Natural killer cell (primary cell): ENCODE results near the gene CNR2. TPM values are rescaled to one million over a fixed set of nuclear protein-coding genes. Genes with fewer than 3 reads are reported as not detected.

Experiments used
- ATAC-seq, 3 donors: fragments of 150-1000 bp in 2 of 3; fragments of 200-7000 bp in 1 of 3; cut with Tn5 transposase; 1 replicate in 1 of 3; 2 replicates in 2 of 3; pipeline ENCODE4 v1.10.0; 2021; ENCODE audit warnings: mild to moderate bottlenecking in 2 of 3, moderate library complexity in 2 of 3
- DNase-seq, 2 donors: peaks; one replicate each; pipeline versions ENCODE4 v3.0.0 to v3.0.0-alpha.2; 2013 to 2021; ENCODE audit warnings: mixed read lengths in 1 of 2
- H3K27ac ChIP-seq: one replicate; pipeline ENCODE4 v1.5.1; 2013; ENCODE audit warnings: mild to moderate bottlenecking, low read length
- H3K27me3 ChIP-seq: one replicate; pipeline ENCODE4 v1.6.1; 2013; ENCODE audit warnings: low read length; ENCODE audit not compliant: control insufficient read depth, insufficient read depth
- H3K36me3 ChIP-seq: one replicate; pipeline ENCODE4 v1.6.1; 2013; ENCODE audit warnings: low read length; ENCODE audit not compliant: control insufficient read depth, insufficient read depth
- H3K4me1 ChIP-seq: one replicate; pipeline ENCODE4 v1.6.1; 2013; ENCODE audit warnings: low read length; ENCODE audit not compliant: control insufficient read depth, insufficient read depth
- H3K4me3 ChIP-seq: one replicate; pipeline ENCODE4 v1.5.1; 2013; ENCODE audit warnings: low read length
- H3K9me3 ChIP-seq: one replicate; pipeline ENCODE4 v1.6.1; 2013; ENCODE audit warnings: low read length; ENCODE audit not compliant: control insufficient read depth, insufficient read depth
- H3K27ac Mint-ChIP-seq, 2 donors: one replicate each; pipeline ENCODE4 v1.8.0; 2022; ENCODE audit warnings: mild to moderate bottlenecking in 2 of 2, mixed read lengths in 2 of 2, moderate library complexity in 1 of 2
- H3K27me3 Mint-ChIP-seq, 2 donors: one replicate each; pipeline ENCODE4 v1.8.0; 2022; ENCODE audit warnings: low read depth in 2 of 2, mixed read lengths in 2 of 2
- H3K36me3 Mint-ChIP-seq: one replicate; pipeline ENCODE4 v1.8.0; 2022; ENCODE audit warnings: mixed read lengths
- H3K4me1 Mint-ChIP-seq, 2 donors: one replicate each; pipeline ENCODE4 v1.8.0; 2022; ENCODE audit warnings: mixed read lengths in 2 of 2
- H3K4me3 Mint-ChIP-seq: one replicate; pipeline ENCODE4 v1.8.0; 2022; ENCODE audit warnings: mild to moderate bottlenecking, moderate library complexity, mixed read lengths
- H3K9me3 Mint-ChIP-seq, 2 donors: one replicate each; pipeline ENCODE4 v1.8.0; 2022; ENCODE audit warnings: mixed read lengths in 2 of 2
- CTCF ChIP-seq: fragments of 200-600 bp; IDR thresholded peaks from one replicate; pipeline ENCODE4 v1.8.0; 2022; ENCODE audit warnings: antibody characterized with exemption
- WGBS: methylation state at CpG from one replicate; pipeline ENCODE4 v1.1.7; 2013; ENCODE audit warnings: missing lambda C conversion rate; ENCODE audit not compliant: insufficient coverage; 5-methylcytosine and 5-hydroxymethylcytosine counted together
- intact Hi-C: fragments of 100-400 bp; cut with micrococcal nuclease; formaldehyde crosslinking; loops from one replicate; pipeline ENCODE4 v1.14.2; 2022
- total RNA-seq, 4 donors: library from RNA; stranded (reverse); fragments of 120-200 nt in 1 of 4; gene quantifications; one replicate each; pipeline versions ENCODE4 v1.2.3 to v1.2.4, GENCODE V29; 2013 to 2022

Gene CNR2
- total RNA-seq, 3 donors from 2014 or later (not counting 1 experiment from before 2014, with no cell fraction given): 5.3 to 12.0 (median 6.1) TPM

GRCh38 chr1:23916209-23917131 lies 3.3 kb upstream of the CNR2 start:
- Histone ChIP-seq H3K36me3 (no peaks in the 10 kb centered on the region), H3K4me1 (peaks cover 50% of the 10 kb centered on the region), H3K4me3 (no peak overlapping the region), H3K27me3 (no peaks in the 10 kb centered on the region), H3K27ac (no peak overlapping the region), H3K9me3 (no peaks in the 10 kb centered on the region)
- WGBS: 31% methylated on average over 12 of the region's 12 CpGs
- Mint-ChIP-seq H3K27ac (peak overlapping the region in 1 of 2 donors; percentile 12), H3K4me3 (no peak overlapping the region), H3K36me3 (no peaks in the 10 kb centered on the region), H3K4me1 (peaks cover 27 to 39% of the 10 kb centered on the region in 2 donors), H3K27me3 (peaks cover 0 to 3% of the 10 kb centered on the region in 2 donors), H3K9me3 (no peaks in the 10 kb centered on the region)
- peak; percentile 79 for TF ChIP-seq CTCF
- intact Hi-C loops: loop anchor here (1.0 to 2.0 kb wide), 4 partner anchors 48 to 372 kb away; partner anchors contain the start of gene FUCA1
- DNase-seq (peak; percentile 57 to 81), ATAC-seq (peak; percentile 90 to 94 (median 92))

GRCh38 chr1:23915466-23915865 lies 2.3 kb upstream of the CNR2 start:
- no peaks in the 10 kb centered on the region for H3K27me3 ChIP-seq
- Mint-ChIP-seq H3K4me3 (no peak overlapping the region), H3K27ac (no peak overlapping the region), H3K4me1 (peaks cover 37 to 49% of the 10 kb centered on the region in 2 donors), H3K27me3 (peaks cover 0 to 3% of the 10 kb centered on the region in 2 donors), H3K36me3 (no peaks in the 10 kb centered on the region), H3K9me3 (no peaks in the 10 kb centered on the region)
- peaks cover 60% of the 10 kb centered on the region for H3K4me1 ChIP-seq
- H3K36me3 ChIP-seq: no peaks in the 10 kb centered on the region
- no peak overlapping the region for H3K4me3 ChIP-seq
- DNase-seq (no peak), ATAC-seq (no peak)
- TF ChIP-seq CTCF: no peak
- intact Hi-C loops: no loop called here
- H3K9me3 ChIP-seq: no peaks in the 10 kb centered on the region
- WGBS: 94% methylated on average over 5 of the region's 5 CpGs
- H3K27ac ChIP-seq: no peak overlapping the region

- TF ChIP-seq CTCF: no peak
- Histone ChIP-seq H3K27ac (no peak overlapping the region), H3K27me3 (no peaks in the 10 kb centered on the region), H3K36me3 (no peaks in the 10 kb centered on the region), H3K4me1 (peaks cover 62% of the 10 kb centered on the region), H3K9me3 (no peaks in the 10 kb centered on the region), H3K4me3 (no peak overlapping the region)
- ATAC-seq (no peak), DNase-seq (no peak)
- Mint-ChIP-seq H3K4me3 (no peak overlapping the region), H3K9me3 (no peaks in the 10 kb centered on the region), H3K27me3 (peaks cover 0 to 3% of the 10 kb centered on the region in 2 donors), H3K36me3 (no peaks in the 10 kb centered on the region), H3K4me1 (peaks cover 43 to 55% of the 10 kb centered on the region in 2 donors), H3K27ac (peak overlapping the region in 1 of 2 donors; percentile 58)
- WGBS: 94% methylated on average over 3 of the region's 4 CpGs
- intact Hi-C loops: no loop called here
These were observed 1.8 kb upstream of the CNR2 start for GRCh38 chr1:23914921-23915320.
